SK-N-MC (cell line): ENCODE data around the gene TRAF5.

Experiments
- DNase-seq: peaks from one replicate; pipeline ENCODE4 v3.0.0-alpha.2; 2011; ENCODE audit warnings: low read depth, low spot score
- H3K27ac ChIP-seq: fragments of 200-600 bp; sonication (generic); 2 replicates; pipeline ENCODE4 v1.5.1; 2016; ENCODE audit warnings: mixed run types
- H3K36me3 ChIP-seq: fragments of 200-600 bp; sonication (generic); 2 replicates; pipeline ENCODE4 v1.6.1; 2017; ENCODE audit warnings: antibody characterized with exemption, low read length, mixed read lengths; ENCODE audit not compliant: insufficient read depth
- H3K4me3 ChIP-seq: fragments of 200-600 bp; sonication (generic); 2 replicates; pipeline ENCODE4 v1.5.1; 2016
- H3K9ac ChIP-seq: fragments of 200-600 bp; sonication (generic); 2 replicates; pipeline ENCODE4 v1.8.0; 2017; ENCODE audit warnings: mixed run types, mixed read lengths; ENCODE audit not compliant: insufficient read length
- H3K9me3 ChIP-seq: fragments of 200-600 bp; sonication (generic); 2 replicates; pipeline ENCODE4 v1.6.1; 2017; ENCODE audit warnings: low read depth, mild to moderate bottlenecking, antibody characterized with exemption, low read length, moderate library complexity, mixed read lengths
- EZH2 ChIP-seq: fragments of 200-600 bp; sonication (generic); IDR thresholded peaks from one replicate; pipeline ENCODE4 v1.6.1; 2017; ENCODE audit warnings: antibody characterized with exemption
- FOXP2 ChIP-seq: optimal IDR thresholded peaks from 2 replicates; pipeline ENCODE3; 2011; ENCODE audit warnings: mild to moderate bottlenecking, moderate library complexity; ENCODE audit not compliant: insufficient read depth; ENCODE audit errors: extremely low read length, control extremely low read depth
- POLR2AphosphoS5 ChIP-seq: IDR thresholded peaks from 2 replicates; pipeline ENCODE4 v1.6.1; 2012; ENCODE audit warnings: mild to moderate bottlenecking, low read depth, low read length, borderline replicate concordance

The TRAF5 gene

GRCh38 chr1:211324992-211325775 lies 1.4 kb upstream of the TRAF5 start:
- no peak overlapping the region for H3K27ac ChIP-seq
- TF ChIP-seq FOXP2 = no peak
- TF ChIP-seq EZH2 = no peak
- no peak for TF ChIP-seq POLR2AphosphoS5
- no peak overlapping the region for H3K9ac ChIP-seq
- H3K9me3 ChIP-seq = no peaks in the 10 kb centered on the region
- no peaks in the 10 kb centered on the region for H3K36me3 ChIP-seq
- no peak for DNase-seq
- no peak overlapping the region for H3K4me3 ChIP-seq

- no peak for TF ChIP-seq FOXP2
- TF ChIP-seq POLR2AphosphoS5 = no peak
- TF ChIP-seq EZH2 = no peak
- Histone ChIP-seq H3K9ac (no peak overlapping the region), H3K36me3 (no peaks in the 10 kb centered on the region), H3K4me3 (peak overlapping the region; percentile 80), H3K27ac (no peak overlapping the region), H3K9me3 (no peaks in the 10 kb centered on the region)
- no peak for DNase-seq
Measured at GRCh38 chr1:211326140-211326527, 499 bp upstream of the TRAF5 start.

GRCh38 chr1:211327346-211327921 lies 801 bp downstream of the TRAF5 start:
- TF ChIP-seq FOXP2 (no peak), EZH2 (no peak), POLR2AphosphoS5 (no peak)
- H3K9me3 ChIP-seq = no peaks in the 10 kb centered on the region
- peak overlapping the region; percentile 30; the same call in 1 of the 2 replicates for H3K27ac ChIP-seq
- no peak for DNase-seq
- H3K4me3 ChIP-seq = peak overlapping the region; percentile 80
- H3K9ac ChIP-seq = peak overlapping the region; percentile 9
- no peaks in the 10 kb centered on the region for H3K36me3 ChIP-seq

DNA sequence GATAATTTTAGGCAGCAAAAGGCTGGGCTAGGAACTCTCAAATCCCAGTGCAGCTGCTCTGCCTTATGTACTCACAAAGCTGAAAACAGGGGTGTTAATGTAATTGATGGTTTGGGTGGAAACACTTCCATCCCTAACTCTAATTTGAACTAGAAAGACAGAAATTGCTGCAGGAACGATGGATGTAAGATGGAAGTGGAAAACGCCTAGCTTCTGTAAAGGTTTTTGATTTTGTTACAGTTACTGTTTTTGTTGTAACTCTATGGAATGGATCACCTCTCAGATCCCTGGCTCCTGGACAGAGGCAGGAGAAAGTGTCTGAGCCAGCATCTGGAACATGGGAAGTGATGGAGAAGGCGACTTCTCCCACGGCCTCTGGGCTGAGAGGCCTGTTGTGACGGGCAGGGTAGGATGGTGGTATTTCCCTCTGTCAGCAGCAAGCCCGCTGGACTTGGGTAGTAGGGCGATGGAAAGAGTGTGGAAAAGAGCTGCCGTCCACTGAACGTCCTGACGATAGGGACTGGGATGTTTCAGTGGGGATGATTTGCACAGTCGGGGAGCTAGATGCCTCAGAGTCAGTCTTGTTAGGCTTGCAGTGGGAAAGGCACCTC lies 1.6 kb downstream of the TRAF5 start:
- Histone ChIP-seq H3K9ac (no peak overlapping the region), H3K27ac (no peak overlapping the region), H3K9me3 (no peaks in the 10 kb centered on the region), H3K4me3 (no peak overlapping the region; the same call in 1 of the 2 replicates), H3K36me3 (no peaks in the 10 kb centered on the region)
- no peak for DNase-seq
- TF ChIP-seq POLR2AphosphoS5 = no peak
- TF ChIP-seq FOXP2 = no peak
- no peak for TF ChIP-seq EZH2

DNA sequence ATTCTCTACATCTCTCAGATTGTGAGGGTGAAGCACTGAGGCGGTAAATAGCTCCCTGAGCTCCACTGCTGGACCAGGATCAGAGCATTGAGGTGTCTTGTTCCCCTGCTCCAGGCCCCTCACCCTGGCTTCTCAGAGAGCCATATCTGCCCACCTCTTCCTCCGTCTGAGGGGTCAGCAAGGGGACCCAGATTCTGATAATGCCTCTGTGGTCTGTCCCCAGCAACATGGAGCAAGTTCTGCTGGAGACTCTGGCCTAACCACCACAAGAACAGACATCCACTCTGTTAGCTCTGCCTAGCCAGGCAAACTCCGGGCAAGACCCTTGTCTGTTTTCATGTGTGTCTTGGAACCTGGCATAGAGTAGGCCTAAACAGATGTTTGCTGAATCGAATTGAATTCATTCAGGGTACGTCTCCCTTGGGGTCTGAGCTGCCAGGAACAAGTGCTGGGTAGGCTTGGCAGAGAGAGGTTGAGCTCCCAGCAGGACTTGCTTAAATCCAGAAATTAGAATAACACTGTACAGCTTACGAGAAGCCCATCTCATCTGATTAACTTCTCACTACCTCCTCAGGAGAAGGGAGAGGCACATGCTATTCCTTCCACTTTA lies 2.3 kb downstream of the TRAF5 start:
- DNase-seq = no peak
- Histone ChIP-seq H3K4me3 (no peak overlapping the region), H3K9me3 (no peaks in the 10 kb centered on the region), H3K36me3 (no peaks in the 10 kb centered on the region), H3K9ac (no peak overlapping the region), H3K27ac (no peak overlapping the region)
- TF ChIP-seq EZH2 (no peak), POLR2AphosphoS5 (no peak), FOXP2 (no peak)

DNA sequence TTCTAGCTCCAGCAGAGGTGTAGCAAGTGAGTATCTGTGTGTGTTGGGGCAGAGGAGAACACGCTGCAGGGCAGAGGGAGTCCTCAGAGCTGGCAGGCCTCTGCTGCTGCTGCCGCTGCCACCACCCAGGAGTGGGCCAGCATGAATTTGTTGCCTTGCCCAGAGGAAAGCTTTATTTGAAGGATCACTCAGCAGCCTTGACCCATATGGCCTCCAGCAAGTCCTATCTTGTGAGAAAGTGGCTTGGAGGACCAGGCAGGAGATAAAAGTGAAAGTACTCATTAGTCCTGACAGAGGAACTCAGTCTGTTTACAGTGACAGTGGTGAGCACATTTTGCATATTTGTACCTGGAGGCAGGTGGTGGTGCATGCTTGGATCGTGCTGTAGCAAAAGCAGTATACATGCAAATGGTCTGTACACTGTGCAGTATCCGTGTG lies 3.1 kb downstream of the TRAF5 start:
- Histone ChIP-seq H3K4me3 (no peak overlapping the region), H3K9me3 (no peaks in the 10 kb centered on the region), H3K36me3 (no peaks in the 10 kb centered on the region), H3K9ac (no peak overlapping the region), H3K27ac (no peak overlapping the region)
- TF ChIP-seq EZH2 = no peak
- no peak for TF ChIP-seq FOXP2
- TF ChIP-seq POLR2AphosphoS5 = no peak
- DNase-seq = no peak

DNA sequence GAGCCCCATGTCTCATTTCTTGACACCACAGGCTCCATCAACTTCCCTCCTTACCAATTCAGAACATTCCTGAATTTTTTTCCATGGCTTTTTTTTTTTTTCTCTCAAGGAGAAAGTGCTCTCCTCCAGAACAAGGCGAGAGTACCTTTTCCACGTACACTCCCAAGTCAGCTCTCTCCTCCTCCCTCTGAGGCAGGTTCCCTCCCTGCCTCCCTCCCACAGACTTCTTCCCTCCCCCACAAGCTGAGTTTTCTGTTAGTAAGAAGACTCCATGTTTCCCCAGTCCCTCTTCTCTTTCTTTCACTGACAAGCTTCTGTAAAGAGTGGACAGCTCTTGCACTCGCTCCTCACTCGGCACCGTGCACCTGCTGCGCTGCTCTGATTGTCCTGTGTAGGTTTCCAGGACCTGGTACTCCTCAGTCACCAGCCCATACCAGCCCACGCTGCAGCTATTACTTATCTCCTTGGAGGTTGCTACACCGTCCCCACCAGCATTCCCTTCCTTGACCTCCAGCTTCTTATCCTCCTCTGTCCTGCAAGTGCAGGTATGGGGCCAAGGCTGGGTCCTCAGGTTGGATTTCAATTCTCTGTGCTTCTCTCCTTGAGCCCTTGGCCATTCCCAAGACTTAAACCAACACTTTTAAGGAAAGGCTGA lies 3.8 kb downstream of the TRAF5 start:
- Histone ChIP-seq H3K36me3 (no peaks in the 10 kb centered on the region), H3K27ac (no peak overlapping the region), H3K4me3 (no peak overlapping the region), H3K9ac (no peak overlapping the region), H3K9me3 (no peaks in the 10 kb centered on the region)
- no peak for DNase-seq
- no peak for TF ChIP-seq FOXP2
- no peak for TF ChIP-seq EZH2
- TF ChIP-seq POLR2AphosphoS5 = no peak
